ENCODE data around the gene CROCC2. TPM values are rescaled to one million over a fixed set of nuclear protein-coding genes. Genes with fewer than 3 reads are reported as not detected.

The CROCC2 gene
- total RNA-seq, 2 experiments from 2014 or later = not detected

- CTCF ChIA-PET = interaction anchor here (1.0 kb wide), 1 partner anchor 17 kb away, joined by 4 read pairs; no protein-coding TSS in a partner anchor
- Mint-ChIP-seq H3K27me3 (peaks cover 4% of the 10 kb centered on the region), H3K4me3 (no peak overlapping the region), H3K36me3 (ENCODE audit: low read depth) (no peaks in the 10 kb centered on the region), H3K9me3 (no peaks in the 10 kb centered on the region), H3K4me1 (ENCODE audit: low read depth) (no peaks in the 10 kb centered on the region), H3K27ac (no peak overlapping the region)
- POLR2A ChIA-PET = no interaction called here
- DNase-seq (no peak), ATAC-seq (no peak)
- no peak for TF ChIP-seq CTCF (IDR thresholded peaks at IDR 0.05)
- intact Hi-C loops (cut with micrococcal nuclease) = no loop called here
Observed at GRCh38 chr2:240931319-240931949, 25.3 kb downstream of the CROCC2 start.

GRCh38 chr2:240932001-240932723 is 26.0 kb downstream of the CROCC2 start:
- peaks cover 4% of the 10 kb centered on the region for H3K27me3 Mint-ChIP-seq
- CTCF ChIA-PET = no interaction called here
- no peak overlapping the region for H3K4me3 Mint-ChIP-seq
- H3K9me3 Mint-ChIP-seq = no peaks in the 10 kb centered on the region
- no peaks in the 10 kb centered on the region for H3K4me1 Mint-ChIP-seq (ENCODE audit: low read depth)
- intact Hi-C loops (cut with micrococcal nuclease) = no loop called here
- POLR2A ChIA-PET = no interaction called here
- ATAC-seq (no peak), DNase-seq (no peak)
- no peaks in the 10 kb centered on the region for H3K36me3 Mint-ChIP-seq (ENCODE audit: low read depth)
- H3K27ac Mint-ChIP-seq = no peak overlapping the region
- TF ChIP-seq CTCF (IDR thresholded peaks at IDR 0.05) = no peak

- DNase-seq = no peak
- CTCF ChIA-PET = no interaction called here
- TF ChIP-seq CTCF (IDR thresholded peaks at IDR 0.05) = no peak
Observed at GRCh38 chr2:240932724-240933047, 26.6 kb downstream of the CROCC2 start.

GRCh38 chr2:240933048-240933965 is 27.2 kb downstream of the CROCC2 start:
- Mint-ChIP-seq H3K9me3 (peaks cover 1% of the 10 kb centered on the region), H3K4me3 (no peak overlapping the region), H3K27ac (no peak overlapping the region), H3K4me1 (ENCODE audit: low read depth) (no peaks in the 10 kb centered on the region), H3K36me3 (ENCODE audit: low read depth) (no peaks in the 10 kb centered on the region), H3K27me3 (peaks cover 4% of the 10 kb centered on the region)
- CTCF ChIA-PET = no interaction called here
- no peak for DNase-seq
- intact Hi-C loops (cut with micrococcal nuclease) = no loop called here
- POLR2A ChIA-PET = interaction anchor here (1.0 kb wide), 1 partner anchor 160 kb away, joined by 3 read pairs; no protein-coding TSS in a partner anchor
- ATAC-seq = no peak
- TF ChIP-seq CTCF (IDR thresholded peaks at IDR 0.05) = no peak

More at GRCh38 chr2:240932724-240933047, 26.6 kb downstream of the CROCC2 start:
- Mint-ChIP-seq H3K36me3 (ENCODE audit: low read depth) (no peaks in the 10 kb centered on the region), H3K27me3 (peaks cover 4% of the 10 kb centered on the region), H3K4me1 (ENCODE audit: low read depth) (no peaks in the 10 kb centered on the region), H3K9me3 (no peaks in the 10 kb centered on the region), H3K4me3 (no peak overlapping the region), H3K27ac (no peak overlapping the region)
- intact Hi-C loops (cut with micrococcal nuclease) = no loop called here
- no peak for ATAC-seq
- POLR2A ChIA-PET = no interaction called here
